Right cardiac atrium (tissue), 5 donors: ENCODE results near the gene PI4KA. TPM values are rescaled to one million over a fixed set of nuclear protein-coding genes. Genes with fewer than 3 reads are reported as not detected.
"Not testable (repeated sequence)": the region's sequence is repeated elsewhere in the genome, so short reads cannot be mapped to it uniquely, and the experiment has no call there.

Source experiments
- ATAC-seq, 2 donors: fragments of 200-7000 bp; cut with Tn5 transposase; one replicate each; pipeline versions ENCODE4 v1.8.0 to v1.9.1; 2020; ENCODE audit warnings: moderate library complexity in 2 of 2, mild to moderate bottlenecking in 1 of 2
- DNase-seq, 3 donors: peaks; one replicate each; pipeline ENCODE4 v3.0.0-alpha.2; 2020
- H3K27ac ChIP-seq: one replicate; pipeline ENCODE4 v1.5.1; 2013; ENCODE audit warnings: mild to moderate bottlenecking, low read length, control low read depth, moderate library complexity
- H3K27me3 ChIP-seq: one replicate; pipeline ENCODE4 v1.6.1; 2013; ENCODE audit not compliant: control insufficient read depth, insufficient read depth
- H3K4me1 ChIP-seq: one replicate; pipeline ENCODE4 v1.6.1; 2013; ENCODE audit warnings: low read length; ENCODE audit not compliant: control insufficient read depth, insufficient read depth
- H3K4me3 ChIP-seq: one replicate; pipeline ENCODE4 v1.5.1; 2013; ENCODE audit warnings: low read length, control low read depth
- H3K9me3 ChIP-seq: one replicate; pipeline ENCODE4 v1.6.1; 2013; ENCODE audit warnings: low read length; ENCODE audit not compliant: control insufficient read depth
- WGBS: extraction: QIAGEN DNeasy Blood & Tissue Kit; methylation state at CpG from one replicate; pipeline ENCODE4 v1.1.7; 2013; 5-methylcytosine and 5-hydroxymethylcytosine counted together
- intact Hi-C, 4 donors: fragments of 100-400 bp; cut with DNase I; formaldehyde crosslinking; loops; one replicate each; pipeline versions ENCODE4 v1.11.0 to v1.14.0; 2022 to 2023
- polyA plus RNA-seq: library from polyadenylated mRNA; stranded (reverse); fragments of 200-250 nt; gene quantifications from one replicate; pipeline ENCODE4 v1.2.3, GENCODE V29; 2013
- total RNA-seq, 4 donors: library from RNA; stranded (reverse); fragmentation: NEBNext Ultra II Directional; extraction: Animal tissue kit (Norgen Biotek cat#: 25700); gene quantifications; one replicate each; pipeline ENCODE4 v1.2.1, GENCODE V29; 2021
- donor health status: healthy with polysubstance abuse.
- donor health status: DM: no; HTN: yes; CAD: no.
- donor health status: DM: no; HTN: no; CAD: no.
- donor health status: DM: no; HTN: yes; CAD: no; lungs with severe emphysema.
- donor health status: DM: yes; HTN: yes; CAD: no.

The PI4KA gene
- total and polyA plus RNA-seq, 5 donors: 31.3 to 61.9 (median 52.5) TPM

DNA sequence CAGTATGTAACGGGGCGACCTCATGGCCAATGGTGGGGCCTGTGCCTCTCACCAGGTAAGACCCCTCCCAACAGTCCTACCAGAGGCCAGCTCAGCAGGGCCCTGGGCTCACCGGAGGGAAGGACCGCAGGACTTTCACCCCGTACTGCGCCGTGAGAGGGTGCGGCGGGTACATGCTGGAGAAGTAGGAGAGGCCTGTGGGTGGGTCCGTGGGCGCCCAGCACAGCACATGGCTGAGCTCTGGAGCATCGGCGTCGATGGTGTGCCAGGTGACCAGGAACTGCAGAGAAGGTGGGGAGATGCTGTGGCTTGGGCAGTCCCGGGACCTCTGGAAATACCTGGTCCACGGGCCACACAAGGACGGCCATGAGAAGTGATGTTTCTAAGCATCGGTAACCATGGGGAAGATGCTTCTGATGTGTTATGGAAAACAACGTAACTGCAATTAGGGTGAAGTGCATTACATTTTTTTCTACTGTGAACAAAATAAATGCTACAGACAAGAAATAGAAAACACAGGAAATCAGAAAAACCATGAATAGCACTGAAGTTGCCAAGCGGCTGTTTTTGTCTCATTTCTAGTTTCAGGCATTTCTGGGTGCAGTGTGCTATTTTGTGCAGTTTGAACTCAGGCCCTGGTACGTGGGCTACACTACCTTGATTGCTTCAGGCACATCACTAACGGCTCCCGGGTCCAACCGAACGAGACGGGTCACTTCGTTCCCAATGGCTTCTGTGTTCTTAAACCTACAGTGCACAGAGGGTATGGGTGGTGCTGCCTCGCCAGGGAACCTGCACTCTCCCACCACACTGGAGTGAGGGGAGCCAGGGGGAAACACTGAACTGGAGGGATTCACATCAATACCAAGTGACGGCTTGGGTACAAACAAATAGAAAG lies 131.2 kb downstream of the PI4KA start:
- Histone ChIP-seq H3K4me3 (no peak overlapping the region), H3K4me1 (no peaks in the 10 kb centered on the region), H3K9me3 (no peaks in the 10 kb centered on the region), H3K27me3 (no peaks in the 10 kb centered on the region), H3K27ac (no peak overlapping the region)
- peak in 1 of 3 donors; percentile 50 for DNase-seq
- WGBS: 90% methylated on average over 29 of the region's 29 CpGs
- intact Hi-C loops: no loop called here
- ATAC-seq: no peak

DNA sequence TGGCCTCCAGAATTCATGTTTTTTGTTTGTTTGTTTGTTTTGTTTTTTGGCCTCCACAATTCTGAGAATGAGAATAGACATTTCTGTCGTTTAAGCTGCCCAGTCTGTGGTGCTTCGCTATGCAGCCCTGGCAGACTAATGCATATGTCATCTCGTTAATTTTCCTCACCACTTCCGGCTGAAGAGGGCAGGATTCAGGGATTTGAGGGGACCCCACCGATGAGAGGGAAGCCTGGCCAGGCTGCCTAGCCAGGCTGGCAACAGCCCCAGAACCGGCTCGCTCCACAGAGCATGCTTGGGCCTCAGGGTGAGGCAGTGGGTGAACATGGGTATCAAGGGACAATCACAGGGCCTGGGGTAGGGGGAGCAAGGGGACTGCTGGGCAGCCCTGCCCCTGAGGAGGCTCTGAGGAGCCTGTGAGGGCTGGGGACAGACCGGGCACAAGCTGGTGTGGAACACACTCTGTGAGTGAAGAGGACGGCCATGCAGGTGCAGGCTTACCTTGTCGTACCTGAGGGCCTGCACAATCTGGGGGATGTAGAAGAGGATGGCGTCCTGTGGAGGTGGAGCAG lies 132.5 kb downstream of the PI4KA start:
- H3K9me3 ChIP-seq: no peaks in the 10 kb centered on the region
- no peak overlapping the region for H3K4me3 ChIP-seq
- no peaks in the 10 kb centered on the region for H3K27me3 ChIP-seq
- intact Hi-C loops: no loop called here
- DNase-seq (no peak), ATAC-seq (no peak)
- 86% methylated on average over 11 of the region's 11 CpGs for WGBS
- no peaks in the 10 kb centered on the region for H3K4me1 ChIP-seq
- H3K27ac ChIP-seq: no peak overlapping the region

DNA sequence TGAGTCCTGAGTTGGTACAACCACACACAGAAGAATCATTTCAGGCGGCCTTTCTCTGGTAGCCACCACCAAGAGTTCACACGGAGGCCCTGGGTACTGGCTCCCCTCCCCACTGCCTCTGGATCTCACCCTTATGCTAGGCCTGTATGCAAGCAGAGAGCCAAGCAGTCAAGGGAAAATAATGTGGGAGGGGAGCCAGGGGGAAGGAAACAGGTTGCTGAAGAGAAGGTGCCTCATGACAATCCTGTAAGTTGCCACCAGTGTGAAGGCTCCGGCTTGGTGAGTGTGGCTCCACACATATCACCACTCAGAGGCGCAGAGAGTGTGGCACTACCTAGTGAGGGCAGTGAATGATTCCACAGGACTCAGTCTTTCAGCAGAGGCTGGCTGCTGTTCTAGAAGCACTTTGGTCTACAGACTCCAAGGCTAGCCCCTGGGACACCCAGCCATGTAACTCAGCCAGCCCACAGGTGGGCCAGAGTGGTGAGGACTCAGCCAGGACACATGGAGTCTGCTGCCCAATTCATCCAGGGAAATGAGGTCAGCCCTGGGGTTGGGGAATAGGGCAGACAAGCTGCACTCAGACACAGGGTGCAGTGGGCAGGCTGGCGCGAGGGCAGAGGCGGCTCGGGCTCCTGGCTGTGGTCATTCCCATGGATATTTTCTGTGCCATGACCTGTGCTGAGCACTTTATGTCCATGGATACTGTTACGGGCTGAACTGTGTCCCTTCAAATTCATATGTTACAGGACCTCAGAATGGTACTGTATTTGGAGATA lies 133.7 kb downstream of the PI4KA start:
- Histone ChIP-seq H3K4me1 (no peaks in the 10 kb centered on the region), H3K9me3 (no peaks in the 10 kb centered on the region), H3K4me3 (no peak overlapping the region), H3K27me3 (no peaks in the 10 kb centered on the region), H3K27ac (no peak overlapping the region)
- DNase-seq (no peak), ATAC-seq (no peak)
- 85% methylated on average over 9 of the region's 9 CpGs for WGBS
- intact Hi-C loops: no loop called here

DNA sequence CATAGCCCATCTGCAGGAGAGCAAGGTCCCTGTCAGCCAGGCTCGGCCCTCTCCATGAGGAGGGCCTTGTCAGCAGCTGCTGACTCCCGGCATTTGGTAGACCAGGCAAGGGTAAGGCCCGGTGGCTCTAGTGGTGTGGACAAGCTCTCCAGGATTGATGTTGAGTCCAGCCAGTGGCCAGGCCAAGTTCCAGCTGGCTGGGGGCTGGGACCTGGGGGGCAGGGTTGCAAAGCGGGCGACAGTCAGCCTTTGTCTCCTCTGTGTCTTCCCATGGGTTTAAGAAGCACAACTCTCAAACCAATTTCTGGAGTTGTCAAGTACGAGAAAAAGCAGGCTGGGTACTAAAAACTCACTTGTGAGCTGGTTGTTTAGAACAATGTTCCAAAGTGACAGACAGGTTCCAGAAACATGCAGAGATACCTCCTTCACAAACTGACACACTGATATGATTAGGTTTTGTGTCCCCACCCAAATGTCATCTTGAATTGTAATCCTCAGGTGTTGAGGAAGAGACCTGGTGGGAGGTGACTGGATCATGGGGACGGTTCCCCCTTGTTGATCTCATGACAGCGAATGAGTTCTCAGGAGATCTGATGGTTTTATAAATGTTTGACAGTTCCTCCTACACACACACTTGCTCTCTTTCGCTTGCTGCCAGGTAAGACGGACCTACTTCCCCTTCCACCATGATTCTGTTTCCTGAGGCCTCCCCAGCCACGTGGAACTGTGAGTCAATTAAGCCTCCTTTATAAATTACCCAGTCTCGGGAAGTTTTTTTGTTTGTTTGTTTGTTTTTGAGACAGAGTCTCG lies 137.0 kb downstream of the PI4KA start:
- DNase-seq (no peak), ATAC-seq (no peak)
- H3K4me3 ChIP-seq: no peak overlapping the region
- H3K27me3 ChIP-seq: no peaks in the 10 kb centered on the region
- 84% methylated on average over 13 of the region's 13 CpGs for WGBS
- intact Hi-C loops: no loop called here
- no peaks in the 10 kb centered on the region for H3K4me1 ChIP-seq
- H3K9me3 ChIP-seq: no peaks in the 10 kb centered on the region
- no peak overlapping the region for H3K27ac ChIP-seq

DNA sequence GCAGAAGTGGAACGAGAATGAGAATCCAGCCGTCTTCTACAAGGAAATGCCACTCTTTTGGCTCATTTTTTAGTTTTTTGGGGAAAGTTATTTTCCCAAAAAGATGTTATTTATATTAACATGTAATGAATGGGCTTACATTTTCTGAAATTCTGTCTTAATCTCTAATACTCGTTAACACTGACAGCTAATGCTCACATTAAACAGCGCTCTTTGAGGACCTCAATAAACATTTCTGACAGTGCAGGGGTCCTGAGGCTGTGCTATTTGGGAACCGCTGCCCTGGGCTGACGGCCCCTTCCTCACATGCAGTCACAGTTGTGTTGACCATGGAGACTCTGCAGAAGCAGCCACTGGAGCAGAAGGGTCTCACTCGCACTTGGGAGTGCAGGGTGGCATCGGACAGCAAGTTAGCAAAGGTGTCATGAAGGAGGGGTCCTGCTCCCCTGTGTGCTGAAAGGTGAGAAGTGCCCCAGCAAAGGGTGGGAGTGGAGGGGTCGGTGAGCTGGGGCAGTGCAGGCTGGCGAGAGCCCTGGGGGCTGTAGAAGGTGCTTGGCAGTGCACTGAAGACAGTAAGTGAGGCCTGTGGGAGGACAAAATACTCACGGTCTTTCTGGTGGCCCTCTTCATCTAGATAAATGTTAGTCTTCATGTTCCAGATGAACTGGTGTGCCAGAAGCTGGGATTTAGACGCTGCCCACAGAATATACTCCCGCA lies 137.8 kb downstream of the PI4KA start:
- intact Hi-C loops: no loop called here
- Histone ChIP-seq H3K9me3 (no peaks in the 10 kb centered on the region), H3K4me3 (no peak overlapping the region), H3K4me1 (no peaks in the 10 kb centered on the region), H3K27ac (no peak overlapping the region), H3K27me3 (no peaks in the 10 kb centered on the region)
- DNase-seq (no peak), ATAC-seq (no peak)
- 89% methylated on average over 13 of the region's 13 CpGs for WGBS

DNA sequence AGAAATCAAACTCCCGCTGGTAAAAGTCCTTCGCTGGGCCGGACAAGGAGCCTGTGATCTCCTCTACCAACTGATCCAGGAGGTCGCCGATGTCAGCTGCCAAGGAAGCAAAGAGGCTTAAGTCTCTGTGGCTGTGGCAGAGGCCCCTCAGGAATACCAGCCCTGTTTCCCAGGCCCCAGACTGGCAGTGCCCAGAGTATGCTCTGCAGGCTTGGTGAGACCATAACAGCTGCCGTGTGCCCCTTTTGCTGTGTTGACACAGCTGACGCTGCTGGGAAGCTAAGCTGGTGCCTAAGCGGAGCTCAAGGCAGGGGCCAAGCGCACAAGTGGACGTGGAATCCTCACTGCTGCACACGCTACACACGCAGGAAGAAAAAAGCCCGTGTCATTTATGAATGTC lies 139.9 kb downstream of the PI4KA start:
- H3K9me3 ChIP-seq, ATAC-seq, intact Hi-C loops, H3K4me1 ChIP-seq, H3K27me3 ChIP-seq, H3K27ac ChIP-seq, DNase-seq, H3K4me3 ChIP-seq: not testable (repeated sequence)
- WGBS: 87% methylated on average over 12 of the region's 13 CpGs

DNA sequence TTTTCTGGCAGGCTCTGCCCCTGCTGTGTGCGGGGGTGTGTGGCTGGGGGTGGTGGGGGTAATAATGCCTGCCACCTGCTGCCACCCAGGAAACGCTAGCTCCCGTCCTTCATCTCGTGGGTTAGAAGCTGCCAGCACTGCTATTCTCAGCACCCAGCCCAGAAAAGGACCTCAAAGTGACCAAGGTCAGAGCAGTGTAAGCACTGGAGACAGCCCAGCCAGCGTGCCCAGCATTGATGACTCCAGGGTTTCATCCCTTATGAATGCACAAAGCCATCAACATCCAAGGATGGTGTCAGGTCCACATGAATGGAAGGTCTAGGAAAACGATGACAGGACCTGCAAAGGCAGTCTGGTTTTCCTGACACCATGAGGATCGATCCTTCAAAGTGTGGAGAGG lies 140.6 kb downstream of the PI4KA start:
- WGBS: 87% methylated on average over 6 of the region's 7 CpGs
- H3K27ac ChIP-seq, H3K4me1 ChIP-seq, H3K27me3 ChIP-seq, intact Hi-C loops, H3K4me3 ChIP-seq, H3K9me3 ChIP-seq, ATAC-seq, DNase-seq: not testable (repeated sequence)

DNA sequence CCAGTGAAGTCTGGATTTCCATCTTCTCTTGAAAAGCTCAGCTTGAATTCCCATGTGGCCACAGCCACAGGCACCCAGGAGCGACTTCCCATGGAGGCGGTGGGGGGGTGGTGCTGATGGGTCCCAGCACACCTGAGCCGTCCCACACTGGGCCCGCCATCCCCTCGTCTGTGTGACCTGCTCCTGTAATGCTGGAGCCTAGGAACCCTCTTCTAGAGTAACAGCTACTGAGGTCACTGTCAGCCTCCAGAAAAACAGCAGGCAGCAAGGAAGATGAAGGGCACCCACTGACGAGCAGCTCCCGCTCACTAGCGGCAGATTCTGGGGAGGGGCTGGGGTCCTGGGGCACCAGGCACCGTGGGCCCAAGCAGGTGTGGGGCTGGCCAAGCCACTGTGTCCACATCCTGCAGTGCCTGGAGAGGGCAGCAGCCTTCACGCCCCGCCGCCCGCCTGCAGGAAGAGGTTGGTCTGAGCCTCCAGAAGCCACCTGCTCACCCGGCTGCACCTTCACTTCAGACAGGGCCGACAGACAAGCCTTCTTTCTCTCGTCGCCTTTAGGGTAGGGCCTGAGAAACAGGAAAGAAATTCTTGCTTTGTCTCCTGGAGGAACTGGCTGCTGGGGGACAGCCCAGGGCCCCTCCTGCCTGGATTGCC lies 141.3 kb downstream of the PI4KA start:
- H3K4me1 ChIP-seq, intact Hi-C loops, H3K27me3 ChIP-seq, H3K4me3 ChIP-seq, H3K27ac ChIP-seq, H3K9me3 ChIP-seq, DNase-seq: not testable (repeated sequence)
- peak in 1 of 2 donors; percentile 18 for ATAC-seq
- WGBS: 89% methylated on average over 17 of the region's 17 CpGs

DNA sequence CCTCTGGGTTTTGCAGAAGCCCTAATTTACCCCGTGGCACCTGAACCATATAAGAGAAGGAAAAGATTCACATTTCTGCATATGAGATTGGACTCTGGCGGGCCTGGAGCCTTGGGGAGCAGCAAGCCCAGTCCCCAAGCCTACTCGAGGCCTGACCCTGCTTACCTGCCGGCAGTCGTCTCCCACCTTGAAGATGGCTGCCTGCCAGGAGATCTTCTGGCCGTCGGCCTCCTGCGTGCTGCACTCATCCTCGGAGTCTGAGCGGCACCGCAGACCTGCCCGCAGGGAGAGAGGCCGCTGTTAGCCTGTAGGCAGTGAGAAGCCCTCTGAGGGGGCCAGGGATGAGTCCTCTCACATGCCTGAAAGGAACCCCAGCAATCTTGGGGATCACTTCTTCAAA lies 145.5 kb downstream of the PI4KA start:
- WGBS: 91% methylated on average over 13 of the region's 13 CpGs
- ATAC-seq, H3K27me3 ChIP-seq, H3K4me1 ChIP-seq, intact Hi-C loops, H3K9me3 ChIP-seq, H3K27ac ChIP-seq, DNase-seq, H3K4me3 ChIP-seq: not testable (repeated sequence)

DNA sequence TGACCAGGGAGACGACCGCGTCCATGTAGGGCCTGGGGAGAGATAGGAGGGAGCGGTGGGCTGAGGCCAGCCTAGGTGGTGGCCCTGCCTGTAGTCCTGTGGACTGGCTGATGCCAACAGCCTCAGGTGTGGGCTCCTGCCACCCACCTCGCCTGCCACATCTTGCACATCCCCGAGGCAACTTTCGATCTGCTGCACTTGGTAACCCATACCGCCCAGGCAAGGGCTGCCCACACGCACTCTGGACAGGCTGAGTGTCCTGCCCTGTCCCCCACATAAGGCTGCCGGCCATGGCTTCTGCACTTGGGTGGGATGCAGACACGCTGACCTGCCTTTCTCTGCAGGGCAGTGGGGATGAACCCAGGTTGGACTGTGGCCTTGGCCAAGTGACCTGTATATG lies 148.6 kb downstream of the PI4KA start:
- H3K9me3 ChIP-seq, H3K27me3 ChIP-seq, DNase-seq, H3K4me3 ChIP-seq, H3K27ac ChIP-seq, ATAC-seq, intact Hi-C loops, H3K4me1 ChIP-seq: not testable (repeated sequence)
- WGBS: 97% methylated on average over 11 of the region's 11 CpGs
